GM19193 (cell line): ENCODE measurements around the gene CEL.

Experiments
- POLR2A ChIP-seq: IDR thresholded peaks from 4 replicates; pipeline ENCODE4 v1.6.1; 2011; ENCODE audit not compliant: insufficient read depth, insufficient read length; ENCODE audit errors: extremely low read depth

The CEL gene

DNA sequence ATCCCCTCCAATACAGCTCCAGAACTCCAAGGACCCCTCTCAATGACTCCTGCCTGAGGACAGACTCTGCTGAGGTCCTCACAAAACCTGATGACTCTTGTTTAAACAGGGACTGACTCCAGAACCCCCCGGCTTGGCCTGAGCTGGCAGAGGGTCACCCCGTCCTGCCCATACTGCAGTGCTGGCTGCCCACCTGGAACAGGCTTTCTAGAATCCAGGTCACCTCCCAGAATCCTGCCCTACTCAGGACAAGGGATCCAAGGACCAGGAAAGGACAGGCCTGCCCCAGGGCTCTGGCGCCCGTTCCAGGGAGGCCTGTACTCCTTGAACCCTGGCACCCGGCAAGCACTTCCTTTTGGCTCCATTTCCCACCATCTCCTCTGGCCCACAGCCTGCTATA, 37.1 kb downstream of the CEL start:
- TF ChIP-seq POLR2A: no peak

DNA sequence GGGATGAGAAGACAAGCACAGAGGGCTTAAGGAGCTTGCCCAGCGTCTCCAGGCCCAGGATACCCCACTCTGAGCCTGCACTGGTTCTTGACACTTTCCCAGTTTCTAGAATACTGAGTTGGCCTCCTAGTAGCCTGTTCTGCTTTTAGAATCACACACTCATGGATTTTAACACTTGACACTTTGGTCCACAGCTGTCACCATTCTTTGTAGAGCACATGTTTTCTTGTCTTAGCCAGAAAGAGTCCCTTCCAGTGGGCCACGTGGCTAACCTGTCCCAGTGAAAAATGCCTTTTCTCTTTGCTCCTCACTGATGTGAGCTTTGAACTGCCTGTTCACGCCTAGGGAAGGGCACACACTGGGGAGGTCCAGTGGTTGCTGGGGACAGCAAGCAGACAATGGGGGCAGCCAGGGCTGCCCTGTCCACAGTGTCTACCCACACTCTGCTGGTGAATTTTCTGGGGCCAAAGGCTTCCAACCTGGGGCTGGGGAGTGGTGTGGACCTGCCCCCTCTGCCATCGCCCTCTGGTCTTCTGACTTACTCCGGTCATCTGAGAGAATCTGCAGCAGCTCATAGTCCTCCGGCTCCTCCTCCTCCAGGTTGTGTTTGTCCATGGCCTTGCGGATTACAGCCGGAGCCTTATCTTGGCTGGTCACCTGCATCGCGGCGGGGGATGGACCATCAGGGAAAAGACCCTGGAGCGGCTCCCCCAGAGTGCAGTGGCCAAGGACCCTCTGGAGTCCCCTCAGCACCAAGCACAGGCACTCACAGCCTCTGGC, 38.1 kb downstream of the CEL start:
- no peak for TF ChIP-seq POLR2A

DNA sequence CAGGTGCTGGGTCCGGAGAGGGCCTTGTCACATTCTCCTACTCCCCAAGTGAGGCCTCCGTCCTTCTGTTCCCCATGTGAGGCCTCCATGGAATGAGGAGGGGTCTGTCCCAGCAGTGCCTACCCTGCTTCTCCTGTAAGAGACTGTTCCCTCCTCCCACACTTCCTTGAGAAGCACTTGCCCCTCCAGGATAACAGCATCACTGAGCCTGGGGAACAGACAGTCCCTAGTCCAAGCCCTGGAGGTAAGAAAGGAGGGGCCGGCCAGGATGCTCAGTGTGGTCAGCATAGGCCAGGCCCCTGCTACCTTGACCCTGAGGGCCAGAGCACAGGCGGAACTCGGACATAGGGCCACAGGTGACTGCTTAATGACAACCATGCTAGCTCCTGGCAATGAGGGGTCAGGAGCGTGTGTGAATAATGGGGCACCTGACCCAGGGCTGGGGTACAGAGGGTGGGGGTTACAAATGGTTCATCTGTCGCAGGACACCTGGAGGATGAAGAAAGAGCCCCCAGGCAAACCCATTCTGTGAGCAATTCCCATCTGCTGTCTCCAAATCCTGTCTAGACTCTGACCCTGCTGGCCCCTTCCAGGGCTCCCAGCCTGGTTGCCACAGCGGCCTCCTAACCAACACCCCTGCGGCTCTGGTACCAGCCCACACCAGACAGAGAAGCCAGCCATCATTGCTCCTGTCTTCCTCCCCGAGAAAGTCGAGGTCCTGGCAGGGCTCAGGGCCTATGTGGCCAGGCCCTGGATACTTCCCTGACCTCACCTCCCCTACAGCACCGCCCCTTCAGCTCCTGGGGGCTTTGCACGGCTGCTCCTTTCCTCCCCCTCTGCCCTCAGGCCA, 39.0 kb downstream of the CEL start:
- TF ChIP-seq POLR2A: no peak

DNA sequence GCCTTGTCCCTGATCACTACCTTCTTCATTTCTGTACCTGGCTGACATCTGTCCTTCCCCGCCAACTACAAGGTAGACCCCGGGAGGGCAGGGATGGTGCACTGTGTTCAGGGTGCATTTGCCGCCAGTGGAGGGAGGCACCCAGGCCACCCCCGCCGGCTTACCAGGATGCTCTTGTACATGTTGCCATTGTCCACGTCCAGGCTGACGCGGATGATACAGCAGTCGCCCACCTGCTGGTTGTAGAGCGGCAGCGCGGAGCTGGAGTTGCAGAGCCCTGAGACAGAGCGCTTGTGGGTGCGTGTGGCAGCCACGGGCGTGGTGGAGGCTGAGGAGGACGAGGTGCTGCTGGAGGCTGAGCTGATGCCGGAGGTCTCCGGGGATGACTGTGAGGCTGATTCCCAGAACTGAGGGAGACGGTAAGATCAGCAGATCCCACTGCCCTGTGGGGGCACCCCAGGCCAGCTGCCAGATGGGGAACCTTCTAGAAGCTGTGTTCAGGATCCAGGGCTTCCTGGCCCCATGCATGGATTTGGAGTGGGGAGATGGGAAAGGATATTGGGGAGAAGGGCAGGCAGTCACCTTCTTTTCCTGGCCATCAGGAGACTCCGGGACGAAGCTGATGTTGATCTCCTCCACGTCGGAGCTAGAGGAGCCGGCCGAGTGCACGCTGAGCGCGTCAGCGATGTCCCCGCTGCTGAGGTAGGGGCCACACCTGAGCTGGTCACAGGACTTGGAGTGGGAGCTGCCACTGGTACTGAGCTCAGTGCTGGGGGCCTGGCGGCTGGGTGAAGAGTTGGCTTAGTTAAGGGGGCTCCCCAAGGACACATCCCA, 39.8 kb downstream of the CEL start:
- TF ChIP-seq POLR2A: no peak

DNA sequence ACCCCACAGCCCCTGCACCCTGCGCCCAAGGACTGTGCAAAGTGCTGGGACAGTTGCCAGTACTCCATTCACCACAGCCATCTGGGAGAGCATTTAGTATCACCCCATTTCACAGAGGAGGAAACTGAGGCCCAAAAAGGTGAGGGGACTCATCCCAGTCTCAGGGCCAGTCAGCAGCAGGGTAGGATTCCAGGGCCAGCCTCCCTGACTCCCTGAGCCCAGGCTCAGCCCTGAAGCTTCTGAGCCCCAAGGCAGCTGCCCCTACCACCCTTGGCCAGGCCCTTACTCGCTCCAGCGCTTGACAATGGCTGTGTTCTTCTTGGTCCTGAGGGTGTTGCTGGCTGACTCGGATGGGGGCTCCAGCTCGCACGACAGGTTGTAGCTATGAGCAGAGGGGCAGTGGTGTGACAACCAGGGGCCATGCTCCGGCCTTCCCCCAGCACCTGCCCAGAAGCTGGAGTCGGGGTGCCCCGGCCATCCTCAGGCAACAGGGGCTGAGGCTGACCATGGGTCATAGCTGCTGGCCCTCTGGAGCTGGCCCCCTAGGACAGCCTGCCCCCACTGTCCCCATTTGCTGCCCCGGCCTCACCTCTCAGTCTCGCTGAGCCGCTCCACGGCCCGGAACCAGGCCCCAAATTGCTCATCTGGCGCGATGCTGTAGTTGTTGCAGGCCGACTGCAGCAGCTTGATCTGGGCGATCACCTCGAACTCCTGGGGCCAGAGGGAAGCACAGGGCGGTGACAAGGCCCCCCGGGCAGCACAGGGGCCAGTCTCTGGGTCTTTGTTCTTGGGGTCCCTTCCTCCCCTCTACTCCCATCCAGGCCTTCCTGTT, 40.6 kb downstream of the CEL start:
- no peak for TF ChIP-seq POLR2A

DNA sequence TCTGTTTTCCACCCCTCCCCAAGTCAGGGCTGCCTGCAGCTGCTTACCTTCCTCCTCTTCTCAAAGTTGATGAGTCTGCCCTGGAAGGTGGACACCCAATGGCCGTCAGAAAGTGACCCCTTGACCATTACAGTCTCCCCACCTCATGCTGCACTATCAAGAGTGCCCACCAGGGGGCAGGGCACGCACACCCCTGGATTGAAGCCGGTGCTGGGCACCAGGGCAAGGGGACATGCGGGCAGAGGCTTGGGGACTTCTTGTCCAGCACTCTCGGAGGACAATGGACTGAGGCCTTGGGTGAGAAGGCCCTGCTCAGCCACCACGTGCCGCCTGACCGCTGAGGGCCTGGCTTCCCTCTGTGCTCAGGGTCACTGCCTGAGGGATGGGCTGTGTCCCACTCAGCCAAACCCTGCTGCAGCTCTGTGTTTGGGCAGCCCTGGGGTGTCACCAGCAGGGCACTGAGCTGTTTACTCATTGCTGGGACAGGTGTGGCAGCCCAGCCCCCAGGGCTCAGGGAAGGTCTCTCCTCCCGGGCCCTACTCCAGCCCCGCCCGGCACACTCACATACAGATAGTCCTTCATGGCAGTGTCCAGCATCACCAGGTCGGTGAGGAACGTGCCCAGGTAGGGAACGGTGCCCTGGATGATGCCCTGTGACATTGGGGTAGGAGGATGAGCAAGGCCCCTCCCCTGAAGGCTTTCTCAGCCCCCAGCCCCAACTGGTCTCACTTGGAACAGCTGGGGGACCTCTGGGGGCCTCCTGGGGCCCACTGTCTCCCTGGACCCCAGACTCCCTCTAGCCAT, 41.6 kb downstream of the CEL start:
- TF ChIP-seq POLR2A: no peak

DNA sequence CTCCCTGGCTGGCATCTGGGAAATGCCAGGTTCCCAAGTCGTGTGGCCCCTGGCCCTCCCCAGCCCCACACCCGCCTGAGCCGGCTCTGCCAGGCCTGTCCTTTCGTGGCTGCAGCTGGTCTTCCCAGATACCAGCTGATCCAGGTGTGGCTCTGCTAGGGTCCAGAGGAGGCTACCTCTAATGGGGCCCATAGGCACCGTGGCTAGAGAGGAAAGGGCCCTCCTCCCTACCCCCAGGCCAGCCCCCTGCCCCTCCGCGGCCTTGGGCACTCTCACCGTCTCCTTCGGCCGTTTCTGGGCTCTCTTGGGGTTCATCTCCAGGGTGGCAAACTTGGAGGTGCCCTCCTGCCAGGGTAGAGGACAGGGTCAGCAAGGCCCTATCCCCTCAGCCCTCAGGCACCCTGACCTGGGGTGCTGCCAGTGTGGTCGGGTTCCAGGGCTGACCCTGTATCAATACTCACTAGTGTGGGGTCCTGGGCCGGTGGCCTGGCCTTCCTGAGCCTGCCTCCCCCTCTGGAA, 42.3 kb downstream of the CEL start:
- TF ChIP-seq POLR2A: no peak

DNA sequence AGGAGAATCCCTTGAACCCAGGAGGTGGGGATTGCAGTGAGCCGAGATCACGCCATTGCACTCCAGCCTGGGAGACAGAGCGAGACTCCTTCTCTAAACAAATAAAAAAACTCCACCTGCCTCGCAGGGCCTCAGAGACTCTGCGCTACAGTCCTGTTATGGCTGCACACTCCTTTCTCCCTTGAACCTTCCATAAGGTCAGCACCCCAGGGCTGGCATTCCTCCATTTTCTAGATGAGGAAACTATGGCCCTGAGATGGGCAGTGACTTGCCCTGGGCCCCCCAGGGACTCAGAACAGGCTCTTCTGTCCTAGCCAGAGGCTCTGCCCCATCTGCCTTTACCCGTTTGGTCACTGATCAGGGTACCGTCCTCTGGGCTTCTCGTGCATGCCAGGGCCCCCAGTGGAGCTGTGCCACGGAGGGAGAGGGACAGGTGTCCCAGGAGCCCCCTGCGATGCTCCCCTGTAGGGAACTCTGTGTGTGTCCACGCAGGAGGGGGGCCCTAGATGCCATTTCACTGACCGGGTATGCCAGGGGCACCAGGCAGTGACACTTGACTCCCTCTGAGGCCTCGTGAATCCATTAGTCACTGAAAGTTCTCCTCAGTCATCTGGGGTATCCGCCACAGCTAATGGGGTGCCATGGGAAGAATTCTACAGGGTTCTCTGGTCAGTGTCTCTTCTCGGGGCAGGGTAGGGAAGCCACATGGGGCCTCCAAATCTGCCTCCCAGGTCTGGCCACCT, 43.1 kb downstream of the CEL start:
- no peak for TF ChIP-seq POLR2A

DNA sequence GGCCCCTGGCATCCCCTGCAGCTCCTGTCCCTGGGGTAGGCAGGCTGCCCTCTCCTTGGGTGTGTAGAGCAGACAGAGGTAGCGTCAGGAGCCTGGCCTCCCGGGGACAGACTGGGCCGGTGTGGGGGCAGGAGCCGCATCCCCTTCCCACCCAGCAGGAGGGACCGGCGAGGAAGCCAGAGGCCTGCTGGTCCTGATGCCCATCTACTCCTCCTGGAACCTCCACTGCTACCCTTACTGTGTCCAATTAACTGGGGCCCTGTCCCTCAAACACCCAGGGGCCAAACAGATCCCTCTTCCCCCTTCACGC, 43.6 kb downstream of the CEL start:
- TF ChIP-seq POLR2A: no peak

DNA sequence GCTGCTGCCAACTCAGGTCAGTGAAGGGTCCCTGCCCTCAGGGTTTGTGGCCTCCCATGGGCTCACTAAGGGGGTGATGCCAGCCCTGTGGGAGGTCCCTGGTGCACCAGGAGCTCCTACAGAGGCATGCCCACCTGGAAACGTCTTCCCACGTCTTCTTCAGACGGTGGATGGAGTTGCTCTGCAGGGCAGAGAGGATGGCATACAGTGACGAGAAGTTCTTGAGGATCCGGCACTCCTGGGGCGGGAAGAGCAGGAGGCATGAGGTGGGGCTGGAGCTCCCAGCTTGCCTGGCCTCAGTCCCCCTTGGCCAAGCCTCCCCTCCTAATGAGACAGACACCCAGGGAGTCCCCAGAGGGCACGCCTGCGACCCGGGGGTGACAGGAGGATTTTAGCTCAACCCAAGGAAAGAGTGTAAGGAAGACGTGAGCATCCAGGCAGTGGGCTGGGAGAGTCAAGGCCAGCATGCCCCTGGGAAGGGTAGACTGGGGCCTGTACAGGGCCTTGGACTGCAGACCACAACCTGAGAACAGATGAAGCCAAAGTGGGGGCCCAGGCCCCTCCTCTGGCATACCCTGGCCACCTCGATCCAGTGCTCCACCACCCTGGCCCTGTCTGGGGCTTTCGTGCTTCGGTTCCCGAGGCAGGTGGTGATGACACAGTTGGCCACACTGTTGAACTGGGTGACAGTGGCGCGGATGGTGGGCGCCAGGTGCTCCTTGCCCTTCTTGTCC, 44.9 kb downstream of the CEL start:
- no peak for TF ChIP-seq POLR2A

DNA sequence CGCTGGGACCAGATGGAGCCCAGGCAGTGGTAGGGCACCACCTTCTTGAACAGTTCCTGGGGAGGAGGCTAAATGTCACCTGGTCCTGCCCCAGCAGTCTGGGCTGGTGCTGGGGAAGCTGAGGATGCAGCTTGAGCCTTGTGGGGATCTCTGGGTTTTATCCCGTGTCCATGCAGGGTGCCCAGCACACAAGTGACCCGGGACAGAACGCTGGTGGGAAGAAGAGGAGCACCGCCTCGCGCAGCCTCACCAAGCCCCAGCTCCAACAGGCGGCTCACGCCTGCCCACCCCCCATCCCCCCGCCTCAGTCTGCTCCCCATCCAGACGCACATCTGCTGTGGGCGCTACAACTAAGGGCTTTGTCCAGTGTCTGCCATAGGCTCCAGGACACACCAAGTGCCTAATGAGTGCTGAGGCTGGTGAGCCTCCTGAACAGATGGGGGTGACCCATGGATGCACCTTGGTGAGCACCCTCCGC, 45.5 kb downstream of the CEL start:
- no peak for TF ChIP-seq POLR2A
